Measurements from ENCODE around the gene GHDC.

Gene GHDC

DNA sequence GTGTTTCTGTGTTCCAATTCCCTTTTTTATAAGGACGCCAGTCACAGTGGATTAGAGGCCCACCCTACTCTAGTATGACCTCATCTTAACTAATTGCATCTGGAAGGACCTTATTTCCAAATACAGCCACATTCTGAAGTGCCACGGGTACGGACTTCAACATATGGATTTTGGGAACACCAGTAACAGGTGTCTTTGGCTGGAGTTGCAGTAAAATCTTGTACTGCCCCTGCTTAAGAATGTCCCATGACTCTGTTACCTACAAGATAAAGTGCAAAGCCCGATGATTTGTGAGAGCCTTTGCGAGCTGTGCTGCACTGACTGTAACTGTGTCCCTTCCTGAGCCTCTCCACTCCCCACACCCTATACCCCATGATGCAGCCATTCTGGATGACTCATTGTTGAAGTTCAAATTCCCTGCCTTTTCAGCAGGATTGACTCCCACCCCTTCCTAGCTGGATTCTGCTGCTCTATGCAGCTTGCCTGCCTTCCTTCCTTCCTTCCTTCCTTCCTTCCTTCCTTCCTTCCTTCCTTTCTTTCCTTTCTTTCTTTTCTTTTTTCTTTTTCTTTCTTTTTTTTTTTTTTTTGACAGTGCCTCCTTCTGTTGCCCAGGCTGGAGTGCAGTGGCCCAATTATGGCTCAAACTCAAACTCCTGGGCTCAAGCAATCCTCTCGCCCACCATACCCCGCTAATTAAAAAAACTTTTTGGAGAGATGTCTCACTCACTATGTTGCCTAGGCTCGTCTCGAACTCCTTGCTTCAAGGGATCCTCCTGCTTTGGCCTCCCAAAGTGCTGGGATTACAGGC is 11.2 kb downstream of the GHDC start:
- no peak for DNase-seq

DNA sequence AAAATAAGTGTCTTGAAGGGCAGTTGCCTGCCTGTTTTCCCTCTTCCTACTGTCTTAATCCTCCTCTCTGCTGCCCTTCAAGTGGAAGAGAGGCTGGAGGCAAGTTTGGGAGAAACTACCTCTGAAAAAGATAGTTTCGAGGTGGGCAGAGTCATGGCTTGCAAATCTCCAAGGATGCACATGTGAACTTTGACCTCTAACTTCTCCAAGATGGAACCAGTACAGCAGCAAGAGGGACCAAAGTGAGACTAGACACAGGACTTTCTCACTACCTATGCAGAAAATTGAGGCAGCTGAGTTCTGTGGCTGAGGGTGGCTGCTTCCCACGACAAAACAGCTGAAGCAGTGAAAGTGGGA is 12.5 kb downstream of the GHDC start:
- no peak for DNase-seq

DNA sequence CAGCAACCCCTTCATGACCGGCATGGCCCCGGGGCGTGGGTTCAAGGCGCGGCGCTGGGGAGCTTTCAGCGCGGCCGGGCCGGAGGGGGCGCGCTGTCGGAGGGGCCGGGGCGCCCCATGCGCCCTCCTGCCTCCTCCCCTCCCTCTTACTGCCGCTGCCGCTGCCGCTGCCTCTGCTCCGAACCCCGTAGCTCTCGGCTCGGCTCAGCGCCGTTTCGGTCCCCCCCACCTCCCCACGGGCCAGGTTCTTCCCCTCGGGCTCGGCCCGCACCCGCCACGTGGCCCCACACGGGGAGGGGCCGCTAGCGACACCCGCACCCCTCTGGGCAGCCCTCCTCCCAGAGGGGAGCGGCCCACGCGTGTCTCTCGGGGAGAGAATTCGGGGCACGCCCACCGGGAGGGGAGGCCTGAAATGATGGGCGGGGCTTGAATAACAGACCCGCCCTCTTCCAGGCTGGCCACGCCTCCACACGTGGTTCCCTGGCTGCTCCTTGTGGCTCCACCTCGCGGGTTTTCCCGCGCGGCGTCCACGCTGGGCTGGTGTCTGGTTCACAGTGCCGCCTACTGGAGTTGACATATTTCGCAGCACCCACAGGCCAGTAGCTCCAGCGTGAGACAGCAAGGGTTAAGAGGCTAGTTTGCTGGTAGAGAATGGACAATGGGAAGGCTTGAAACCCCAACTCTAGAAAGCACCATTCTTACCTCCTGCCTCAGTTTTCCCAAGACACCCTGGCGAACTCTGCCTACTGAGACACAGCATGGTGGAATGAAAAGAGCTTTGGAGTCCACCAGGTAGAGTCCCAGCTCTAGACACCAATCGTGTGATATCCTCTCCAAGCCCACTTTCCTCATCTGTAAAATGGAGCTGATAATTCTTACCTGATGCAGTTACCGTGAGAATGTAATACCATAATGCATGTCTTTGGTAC is 13.1 kb downstream of the GHDC start, which contains the start of gene KCNH4:
Gene KCNH4, minus strand, starts transcription at position 221 of the 929 bp plus-strand sequence. Its CDS starts 197 bp downstream, at position 24.
- peak; percentile 68 for DNase-seq

DNA sequence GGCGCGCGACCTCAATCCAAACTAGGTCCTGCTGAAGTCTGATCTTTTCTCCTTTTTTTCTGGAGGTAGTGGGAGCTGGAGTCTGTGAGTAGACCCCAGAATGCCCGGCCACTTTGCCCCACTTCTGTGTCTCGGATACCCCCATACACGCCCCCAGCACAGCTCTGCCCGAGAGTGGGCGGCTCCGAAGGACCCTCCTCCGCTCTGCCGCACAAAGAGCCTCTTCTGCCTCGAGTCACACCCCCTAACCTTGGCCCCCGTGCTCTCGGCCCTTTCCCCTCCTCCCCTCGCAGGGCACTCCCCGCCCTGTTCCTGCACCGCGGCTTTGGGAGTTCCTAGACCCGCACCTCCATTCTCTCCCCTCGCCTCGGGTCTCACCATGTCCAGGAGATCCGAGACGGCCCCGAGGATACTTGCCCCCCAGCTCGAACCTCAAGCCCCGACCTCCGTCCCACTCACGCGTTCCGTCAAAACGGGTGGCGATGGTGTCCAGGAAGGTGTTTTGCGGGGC is 13.8 kb downstream of the GHDC start:
- DNase-seq: no peak

DNA sequence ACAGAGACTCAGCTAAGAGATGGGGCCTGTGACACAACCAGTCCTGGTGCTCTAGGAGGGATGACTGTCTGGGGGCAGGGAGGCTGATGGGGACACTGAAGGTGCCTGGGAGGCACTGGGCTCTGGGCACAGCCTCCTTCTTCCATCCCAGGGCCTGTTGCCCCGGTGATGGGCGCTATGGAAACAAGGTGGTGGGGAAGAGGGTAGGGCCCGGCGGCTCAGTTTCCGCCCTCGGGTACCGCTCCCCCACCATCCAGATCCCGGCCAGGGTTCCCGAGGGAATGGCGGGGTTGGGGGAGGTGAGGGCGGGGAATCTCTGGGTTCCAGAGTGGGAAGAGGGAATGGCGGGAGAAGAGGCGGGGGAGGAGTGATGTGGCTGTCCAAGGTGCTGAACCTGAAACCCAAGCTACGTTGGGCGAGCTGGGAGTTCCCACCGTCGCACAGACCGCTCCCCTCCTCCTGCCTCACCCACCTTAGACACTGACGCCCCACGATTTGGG is 14.3 kb downstream of the GHDC start:
- DNase-seq: no peak

DNA sequence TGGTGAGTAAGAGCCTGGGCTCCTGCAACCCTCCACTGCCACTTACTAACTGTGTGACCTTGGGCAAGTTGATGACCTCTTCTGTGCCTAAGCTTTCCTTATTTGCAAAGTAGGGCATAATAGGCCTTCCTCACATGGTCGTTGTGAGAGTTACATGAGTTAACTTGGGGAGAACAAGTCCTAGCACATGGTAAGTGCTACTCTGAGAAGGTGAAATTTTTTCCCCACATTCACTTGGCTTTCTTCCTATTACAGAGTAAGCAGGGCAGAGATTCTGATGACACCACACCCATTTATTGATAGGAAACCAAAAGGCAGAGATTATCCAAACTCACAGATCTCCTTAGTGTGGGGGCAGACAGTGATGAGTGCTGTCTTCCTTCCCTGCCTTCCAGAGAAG is 15.0 kb downstream of the GHDC start:
- DNase-seq: no peak

DNA sequence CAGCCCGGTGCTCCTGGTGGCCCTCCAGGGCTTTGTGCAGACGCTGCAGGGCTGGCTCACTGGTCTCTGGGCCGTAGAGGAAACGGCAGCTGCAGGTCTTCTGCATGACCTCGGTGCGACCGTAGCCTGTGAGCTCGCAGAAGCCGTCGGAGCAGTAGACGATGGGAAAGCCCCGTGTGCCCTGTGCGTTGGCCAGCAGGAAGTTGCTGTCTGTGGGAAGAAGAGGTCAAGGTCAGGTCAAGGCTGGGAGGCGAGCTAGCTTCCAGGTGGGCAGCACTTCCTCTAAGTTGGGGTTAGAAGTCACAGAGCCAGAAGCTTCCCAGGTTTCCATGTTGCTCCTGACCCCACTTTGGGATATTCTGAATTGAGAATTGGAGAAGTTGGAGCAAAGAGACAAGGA is 15.5 kb downstream of the GHDC start:
- no peak for DNase-seq

DNA sequence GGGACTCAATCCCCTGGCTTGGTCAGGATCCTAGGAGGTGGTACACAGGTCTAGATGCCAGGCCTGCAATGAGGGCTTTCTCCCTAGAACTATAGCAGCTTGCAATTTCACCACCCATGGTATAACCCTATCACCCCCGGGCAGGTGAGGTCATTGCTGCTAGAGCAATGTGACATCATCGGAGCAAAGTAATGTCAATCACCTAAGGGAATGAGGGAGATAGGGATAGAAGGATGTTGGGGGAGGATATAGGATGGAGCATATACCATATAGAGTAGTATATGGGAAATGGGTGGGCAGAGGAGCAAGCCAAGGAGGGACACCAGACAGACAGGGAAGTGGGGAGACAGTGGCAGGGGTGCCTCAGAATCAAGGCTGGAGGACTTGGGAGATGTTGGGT is 16.6 kb downstream of the GHDC start:
- no peak for DNase-seq

DNA sequence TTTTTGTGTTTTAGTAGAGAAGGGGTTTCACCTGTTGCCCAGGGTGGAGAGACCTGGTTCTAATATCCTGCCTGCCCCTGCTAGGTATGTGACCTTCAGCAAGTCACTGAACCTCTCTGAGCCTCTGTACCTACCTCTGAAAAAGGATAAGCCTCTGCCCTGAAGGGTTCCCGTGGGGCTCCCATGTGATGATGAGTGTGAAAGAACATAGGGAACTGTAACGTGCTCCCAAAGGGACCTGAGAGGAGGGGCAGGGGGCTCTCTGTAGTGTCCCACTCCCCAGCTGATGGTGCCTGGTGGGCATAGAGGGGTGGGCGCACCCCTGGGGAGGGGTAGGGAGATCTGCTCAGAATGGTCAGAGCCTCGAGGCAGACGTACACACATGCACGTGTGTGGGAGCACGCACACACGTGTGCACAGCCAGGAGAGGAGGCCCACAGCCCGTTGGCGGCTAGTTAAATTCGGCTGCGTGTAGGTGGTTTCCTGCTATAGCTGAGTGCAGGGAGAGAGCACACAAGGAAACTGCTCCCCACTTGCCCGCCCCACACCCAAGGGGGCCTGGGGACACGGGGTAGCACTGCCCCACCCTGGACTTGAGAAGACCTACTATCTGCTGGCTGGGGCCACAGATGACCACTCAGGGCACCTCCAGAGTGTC is 20.0 kb downstream of the GHDC start:
- DNase-seq: no peak

DNA sequence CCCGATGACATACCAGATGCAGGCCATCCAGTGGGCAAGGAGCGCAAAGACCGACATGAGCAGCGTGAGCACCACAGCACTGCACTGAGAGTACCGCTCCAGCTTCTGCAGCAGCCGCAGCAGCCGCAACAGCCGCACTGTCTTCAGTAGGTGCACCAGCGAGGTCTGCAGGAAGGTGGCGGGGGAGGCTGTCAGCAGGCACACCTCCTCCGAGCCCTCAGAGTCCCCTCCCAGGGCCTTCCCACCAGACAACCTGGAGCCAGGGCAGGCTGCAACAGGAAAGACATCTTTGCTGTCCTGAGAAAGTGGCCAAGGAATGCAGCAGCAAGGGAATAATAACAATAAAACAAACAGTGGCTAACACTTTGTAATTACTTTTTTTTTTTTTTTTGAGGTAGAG is 22.5 kb downstream of the GHDC start:
- DNase-seq: no peak

DNA sequence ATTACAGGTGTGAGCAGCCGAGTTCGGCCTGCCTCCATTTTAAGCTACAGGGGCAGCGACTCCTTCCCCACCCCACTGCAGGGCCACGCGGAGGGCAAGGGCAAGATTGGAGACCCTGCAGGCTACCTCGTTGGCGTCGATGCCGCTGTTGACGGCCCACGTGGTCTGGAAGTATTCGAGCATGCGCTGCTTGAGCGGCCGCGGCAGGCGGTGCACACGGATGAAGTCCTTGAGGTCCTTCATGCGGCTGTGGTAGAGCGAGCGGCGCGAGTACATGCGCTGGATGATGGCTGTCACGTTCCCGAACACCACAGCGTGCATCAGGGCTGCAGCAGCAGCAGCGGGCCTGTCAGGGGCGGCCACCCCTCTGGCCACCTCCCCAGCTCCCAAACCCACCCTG is 24.9 kb downstream of the GHDC start:
- DNase-seq: no peak

DNA sequence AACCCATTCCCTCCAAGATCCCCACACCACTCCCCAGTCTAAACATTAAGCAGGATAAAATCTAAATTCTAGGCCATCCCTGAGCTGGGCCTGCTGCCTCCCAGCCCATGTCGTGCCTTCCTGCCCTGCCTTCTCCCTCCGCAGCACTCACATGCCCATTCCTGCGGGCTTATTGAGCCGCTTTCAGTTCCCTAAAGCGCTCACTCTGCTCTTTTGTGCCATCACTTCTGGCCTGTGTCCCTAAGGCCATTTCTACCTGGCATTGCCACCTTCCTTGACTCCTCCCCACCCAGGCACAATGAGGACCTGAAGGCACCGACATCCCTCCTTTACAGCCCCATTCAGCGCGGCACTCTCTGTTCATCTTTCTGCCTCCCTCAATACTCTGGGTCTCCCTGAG is 26.5 kb downstream of the GHDC start:
- no peak for DNase-seq

DNA sequence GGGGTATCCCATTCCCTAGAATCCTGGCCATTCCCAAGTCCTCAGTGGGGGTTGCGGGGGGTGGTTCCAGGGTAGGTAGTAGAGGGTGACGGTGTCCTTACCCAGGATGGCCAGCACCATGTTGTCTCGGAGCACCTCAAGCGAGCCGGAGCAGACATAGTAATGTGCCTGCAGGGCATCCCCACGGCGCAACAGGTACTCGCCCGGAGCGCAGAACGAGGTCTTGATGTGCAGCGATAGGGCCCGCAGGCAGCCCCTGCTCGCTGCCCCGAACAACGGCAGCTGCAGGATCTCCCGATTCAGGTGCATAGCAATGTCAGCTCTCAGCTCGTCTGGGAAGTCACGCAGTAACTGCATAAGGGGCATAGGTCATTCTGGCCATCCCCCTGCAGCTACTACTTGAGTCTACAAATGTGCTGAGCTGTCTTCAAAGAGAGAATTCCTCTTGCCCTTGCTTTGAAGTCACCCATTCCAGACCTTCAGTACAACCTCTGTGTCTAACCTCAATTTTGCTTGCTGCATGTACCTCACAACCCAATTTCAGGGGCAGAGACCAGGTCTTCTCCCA is 28.0 kb downstream of the GHDC start:
- DNase-seq: no peak

DNA sequence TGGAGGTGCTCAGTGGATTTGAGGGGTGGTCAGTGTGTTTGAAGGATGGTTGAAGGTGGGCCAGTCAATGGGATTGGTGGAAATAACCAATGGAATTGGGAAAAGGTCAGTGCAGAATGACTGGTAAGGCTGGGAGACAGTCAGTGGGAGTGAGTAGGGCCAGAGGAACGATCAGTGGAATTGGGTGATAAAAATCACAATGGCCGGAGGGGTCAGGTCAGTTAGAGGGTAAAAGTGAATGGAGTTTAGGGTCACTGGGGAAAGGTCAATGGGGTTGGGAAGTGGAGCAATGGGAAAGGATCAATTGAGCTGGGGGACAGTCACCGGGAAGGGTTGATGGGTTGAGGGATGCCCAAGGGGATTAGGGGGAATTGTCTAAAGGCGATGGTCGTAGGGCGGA is 28.5 kb downstream of the GHDC start:
- DNase-seq: no peak

DNA sequence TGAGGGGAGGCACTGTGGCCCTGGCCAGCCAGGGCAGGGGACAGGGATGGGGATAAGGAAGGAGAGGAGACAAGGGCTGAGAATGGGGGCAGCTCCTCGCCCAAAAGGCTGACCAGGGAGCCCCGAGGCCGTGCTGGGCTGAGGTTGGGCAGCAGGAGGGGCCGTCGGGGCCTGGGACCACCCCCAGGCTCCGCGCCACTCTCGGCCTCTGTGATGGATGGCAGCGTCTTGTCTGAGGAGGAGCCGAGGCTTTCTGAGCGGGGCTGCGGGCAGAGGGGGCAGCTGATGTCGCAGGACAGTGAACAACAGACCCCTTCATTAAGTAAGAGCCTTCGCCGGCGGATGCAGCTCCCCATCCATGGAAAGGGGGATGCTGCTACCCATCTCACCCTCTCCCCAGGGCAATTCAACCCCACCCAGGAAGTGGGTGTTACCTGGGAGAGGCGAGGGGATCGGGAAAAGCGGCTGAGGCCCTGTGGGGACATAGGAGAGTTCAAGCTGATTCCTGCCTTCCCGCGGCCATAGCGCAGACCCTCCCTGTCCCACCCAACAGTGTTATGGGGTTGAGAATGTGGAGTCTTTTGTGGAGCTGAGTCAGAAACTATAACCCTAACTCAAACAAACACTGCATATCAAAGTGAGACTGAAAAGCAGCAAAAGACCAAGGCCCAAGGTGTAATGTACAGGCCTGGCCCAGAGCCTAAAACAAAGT is 30.4 kb downstream of the GHDC start:
- no peak for DNase-seq

DNA sequence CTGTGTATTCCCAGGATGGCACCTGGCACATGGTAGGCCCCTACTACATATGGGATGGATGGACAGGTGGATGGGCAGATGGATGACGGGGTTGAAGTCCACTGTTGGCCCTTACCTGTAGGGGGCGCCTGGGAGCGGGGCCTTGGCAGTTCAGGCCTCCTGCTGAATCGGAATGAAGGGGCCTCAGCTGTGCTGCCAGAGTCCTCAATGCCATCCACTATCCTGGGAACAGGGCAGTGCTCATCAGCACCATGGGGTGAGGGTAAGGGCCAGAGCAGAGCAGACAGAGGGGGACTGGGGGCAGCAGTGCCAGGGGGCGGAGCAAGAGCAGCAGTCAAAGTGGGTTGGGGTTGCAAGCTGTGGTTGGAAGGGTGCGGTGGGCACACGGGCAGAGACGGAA is 31.2 kb downstream of the GHDC start:
- no peak for DNase-seq

DNA sequence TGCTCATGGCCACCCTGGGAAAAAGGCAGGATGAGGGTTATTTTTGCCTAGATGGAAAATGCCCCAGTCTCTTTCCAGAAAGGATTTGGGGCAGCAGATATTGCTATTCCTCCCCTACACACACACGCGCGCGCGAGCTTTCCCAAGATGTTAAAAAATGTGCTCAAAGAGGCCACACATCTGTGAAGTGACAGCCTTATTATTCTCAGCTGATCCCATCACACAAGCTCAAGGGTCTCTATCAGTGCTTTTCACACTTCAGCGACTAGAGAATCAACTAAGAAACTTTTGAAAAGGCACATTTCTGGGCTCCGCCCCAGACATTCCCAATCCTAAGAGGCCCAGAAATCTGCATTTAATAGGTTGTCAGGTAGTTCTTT is 33.8 kb downstream of the GHDC start:
- DNase-seq: no peak

DNA sequence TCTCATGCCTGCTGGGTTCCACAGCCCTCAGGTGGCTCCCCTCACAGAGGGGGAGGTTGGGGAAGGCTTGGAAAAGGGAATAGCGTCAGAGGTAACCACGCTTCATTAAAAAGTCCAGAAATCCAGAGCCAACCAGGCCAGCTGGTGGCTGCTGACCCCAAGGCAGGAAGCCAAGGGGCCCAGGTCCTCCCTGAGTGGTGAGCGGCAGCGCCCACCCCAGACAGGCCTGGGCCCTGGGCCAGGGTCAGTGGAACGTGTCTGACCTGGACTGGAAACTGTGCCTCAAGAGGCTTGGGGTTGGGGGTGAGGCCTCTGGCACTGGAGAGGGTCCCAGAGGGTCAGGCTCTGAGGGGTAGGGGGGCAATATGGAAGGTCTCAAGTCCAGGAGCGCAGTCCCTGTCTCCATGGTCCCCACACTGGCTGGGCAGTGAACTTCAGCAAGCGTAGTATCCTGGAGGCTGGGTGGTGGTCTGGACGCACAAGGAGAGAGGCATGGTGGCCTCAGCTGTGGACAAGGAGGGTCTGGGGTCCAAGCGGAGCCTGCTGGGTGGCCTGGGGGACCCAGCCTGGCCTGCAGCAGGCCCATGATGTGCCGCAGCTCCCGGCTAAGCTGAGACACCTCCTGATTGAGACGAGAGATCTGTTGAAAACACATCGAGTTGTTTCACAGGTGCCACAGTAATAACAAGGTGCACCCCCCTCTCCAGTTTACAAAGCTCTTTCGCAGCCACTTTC is 34.3 kb downstream of the GHDC start:
- DNase-seq: no peak

DNA sequence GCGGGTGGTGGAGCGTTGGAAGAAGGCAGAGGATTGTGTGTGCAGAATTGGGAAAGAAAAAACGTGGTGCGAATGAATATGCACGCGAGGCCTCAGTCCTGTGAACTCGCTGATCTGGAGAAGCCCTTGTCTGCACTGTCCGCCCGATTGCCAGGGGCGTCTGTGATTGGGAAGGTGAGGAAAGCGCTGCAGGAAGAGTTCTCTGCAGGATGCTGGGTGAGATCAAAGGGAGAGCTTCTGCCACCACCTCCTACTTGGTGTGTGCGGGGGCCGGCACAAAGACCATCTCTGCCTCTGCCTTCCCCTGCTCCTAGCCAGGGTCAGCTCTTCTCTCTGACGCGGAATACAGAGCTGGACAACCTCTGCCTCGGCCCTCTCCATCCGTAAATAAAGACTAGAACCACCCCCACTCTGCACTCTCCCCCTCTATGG is 38.7 kb downstream of the GHDC start:
- no peak for DNase-seq

DNA sequence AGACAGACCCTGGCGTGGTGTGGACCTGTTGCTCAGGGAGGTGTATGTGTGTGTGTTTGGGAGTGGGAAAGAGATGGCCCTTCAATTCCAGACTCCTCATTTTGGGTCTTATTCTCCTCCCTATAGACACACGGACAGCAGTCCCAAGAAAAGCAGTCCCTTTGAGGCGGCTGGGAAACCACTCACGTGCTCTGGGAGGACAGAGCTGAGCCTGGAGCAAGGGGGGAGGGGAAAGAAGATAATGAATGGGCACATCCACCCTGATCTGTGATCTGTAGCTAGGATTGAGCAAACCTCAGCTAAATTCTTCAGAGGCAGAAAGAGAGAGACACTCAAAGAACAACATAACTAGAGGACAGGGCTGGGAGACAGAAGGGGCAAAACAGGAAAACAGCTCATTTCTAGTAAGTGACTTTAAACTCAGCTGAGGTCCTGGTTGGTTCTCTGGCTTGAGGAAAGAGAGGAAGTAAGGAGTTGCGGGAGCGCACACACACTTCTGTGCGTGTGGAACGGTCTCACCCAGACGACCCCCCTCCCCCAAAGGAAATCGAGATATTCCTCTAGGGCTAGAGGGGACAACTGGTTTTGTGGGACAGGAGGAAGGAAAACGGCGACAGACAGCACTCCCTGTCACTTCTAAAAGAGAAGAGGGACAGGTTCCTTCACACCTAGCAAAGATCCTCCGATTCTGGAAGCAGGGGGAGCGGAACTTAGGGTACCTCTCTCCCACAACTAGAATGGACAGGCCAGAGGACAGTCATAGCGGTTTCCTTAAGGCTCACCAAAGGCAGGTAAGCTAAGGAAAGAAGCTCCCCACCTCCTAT is 40.2 kb downstream of the GHDC start:
- no peak for DNase-seq

All from activated gamma-delta T cell treated with Interleukin-2 at 50 U/mL for 16 hours (primary cell).